HG02798 (cell line): ENCODE data around the gene NDUFB4.
"Not testable (repeated sequence)": the region's sequence is repeated elsewhere in the genome, so short reads cannot be mapped to it uniquely, and the experiment has no call there.

Experiments used
- ATAC-seq: cut with Tn5 transposase; IDR thresholded peaks from one replicate; pipeline ENCODE4 v1.9.1; 2021; ENCODE audit warnings: mild to moderate bottlenecking; ENCODE audit not compliant: unreplicated experiment, poor library complexity

Gene NDUFB4

GRCh38 chr3:120569222-120570057, 26.7 kb upstream of the NDUFB4 start:
- no peak for ATAC-seq

- ATAC-seq, result no peak
Measured at GRCh38 chr3:120572027-120572426, 24.1 kb upstream of the NDUFB4 start.

GRCh38 chr3:120587332-120587975, 8.7 kb upstream of the NDUFB4 start:
- ATAC-seq, result no peak

- ATAC-seq, result no peak
Measured at GRCh38 chr3:120595788-120596115, 384 bp upstream of the NDUFB4 start.

- no peak for ATAC-seq
Measured at GRCh38 chr3:120596853-120597223, 702 bp downstream of the NDUFB4 start.

- ATAC-seq, result peak; percentile 49
Measured at GRCh38 chr3:120597445-120598049, 1.4 kb downstream of the NDUFB4 start.

GRCh38 chr3:120599211-120599610, 3.1 kb downstream of the NDUFB4 start:
- no peak for ATAC-seq

- ATAC-seq, result no peak
Measured at GRCh38 chr3:120601554-120601953, 5.4 kb downstream of the NDUFB4 start.

- ATAC-seq, result no peak
Measured at GRCh38 chr3:120602682-120603081, 6.5 kb downstream of the NDUFB4 start.

GRCh38 chr3:120604382-120604781, 8.2 kb downstream of the NDUFB4 start:
- ATAC-seq, result no peak

- ATAC-seq, result no peak
Measured at GRCh38 chr3:120604784-120605183, 8.6 kb downstream of the NDUFB4 start.

- ATAC-seq, result no peak
Measured at GRCh38 chr3:120608506-120608905, 12.4 kb downstream of the NDUFB4 start.

- ATAC-seq, result no peak
Measured at GRCh38 chr3:120614765-120615164, 18.6 kb downstream of the NDUFB4 start.

GRCh38 chr3:120615847-120616609, 19.9 kb downstream of the NDUFB4 start:
- no peak for ATAC-seq

- ATAC-seq, result not testable (repeated sequence)
Measured at GRCh38 chr3:120616745-120617144, 20.6 kb downstream of the NDUFB4 start.

- no peak for ATAC-seq
Measured at GRCh38 chr3:120622457-120622856, 26.3 kb downstream of the NDUFB4 start.

GRCh38 chr3:120622870-120623726, 27.0 kb downstream of the NDUFB4 start:
- ATAC-seq, result no peak

- ATAC-seq, result no peak
Measured at GRCh38 chr3:120623727-120624093, 27.6 kb downstream of the NDUFB4 start.

- ATAC-seq, result no peak
Measured at GRCh38 chr3:120625159-120625586, 29.0 kb downstream of the NDUFB4 start.

GRCh38 chr3:120634539-120634938, 38.4 kb downstream of the NDUFB4 start:
- ATAC-seq, result no peak
